T-helper 1 cell treated with Interleukin-12 subunit alpha and Interleukin-12 subunit beta and Interleukin-4 antibody, amounts not matched to agents 30 μg/mL and 1 μg/mL, for 36 hours (primary cell): ENCODE results near the gene ABHD16B.
"Not testable (repeated sequence)": the region's sequence is repeated elsewhere in the genome, so short reads cannot be mapped to it uniquely, and the experiment has no call there.

Source experiments
- H3K27ac Mint-ChIP-seq: one replicate; pipeline ENCODE4 v1.8.0; 2021; ENCODE audit warnings: mild to moderate bottlenecking, mixed read lengths
- H3K27me3 Mint-ChIP-seq: one replicate; pipeline ENCODE4 v1.8.0; 2021; ENCODE audit warnings: low read depth, mixed read lengths
- H3K36me3 Mint-ChIP-seq: one replicate; pipeline ENCODE4 v1.8.0; 2021; ENCODE audit warnings: low read depth, mixed read lengths
- H3K4me1 Mint-ChIP-seq: one replicate; pipeline ENCODE4 v1.8.0; 2021; ENCODE audit warnings: low read depth, mixed read lengths
- H3K4me3 Mint-ChIP-seq: one replicate; pipeline ENCODE4 v1.8.0; 2021; ENCODE audit warnings: mild to moderate bottlenecking, moderate library complexity, mixed read lengths
- H3K9me3 Mint-ChIP-seq: one replicate; pipeline ENCODE4 v1.8.0; 2021; ENCODE audit warnings: mixed read lengths

The ABHD16B gene

GRCh38 chr20:63874241-63874640, 12.9 kb downstream of the ABHD16B start:
- not testable (repeated sequence) for H3K27me3 Mint-ChIP-seq, H3K4me1 Mint-ChIP-seq, H3K9me3 Mint-ChIP-seq, H3K4me3 Mint-ChIP-seq
- peaks cover 22% of the 10 kb centered on the region for H3K36me3 Mint-ChIP-seq
- peak overlapping the region; percentile 20 for H3K27ac Mint-ChIP-seq

- H3K4me3 Mint-ChIP-seq = no peak overlapping the region
- no peaks in the 10 kb centered on the region for H3K27me3 Mint-ChIP-seq
- no peak overlapping the region for H3K27ac Mint-ChIP-seq
- peaks cover 19% of the 10 kb centered on the region for H3K36me3 Mint-ChIP-seq
- H3K9me3 Mint-ChIP-seq = no peaks in the 10 kb centered on the region
- peaks cover 7% of the 10 kb centered on the region for H3K4me1 Mint-ChIP-seq
Observed at GRCh38 chr20:63876489-63877036, 15.3 kb downstream of the ABHD16B start.

GRCh38 chr20:63877755-63878470, 16.6 kb downstream of the ABHD16B start:
- H3K4me1 Mint-ChIP-seq = peaks cover 7% of the 10 kb centered on the region
- no peaks in the 10 kb centered on the region for H3K27me3 Mint-ChIP-seq
- no peak overlapping the region for H3K27ac Mint-ChIP-seq
- no peak overlapping the region for H3K4me3 Mint-ChIP-seq
- H3K9me3 Mint-ChIP-seq = no peaks in the 10 kb centered on the region
- H3K36me3 Mint-ChIP-seq = peaks cover 17% of the 10 kb centered on the region

GRCh38 chr20:63878899-63879663, 17.8 kb downstream of the ABHD16B start:
- H3K9me3 Mint-ChIP-seq = no peaks in the 10 kb centered on the region
- H3K4me3 Mint-ChIP-seq = no peak overlapping the region
- no peak overlapping the region for H3K27ac Mint-ChIP-seq
- H3K27me3 Mint-ChIP-seq = no peaks in the 10 kb centered on the region
- H3K36me3 Mint-ChIP-seq = peaks cover 15% of the 10 kb centered on the region
- no peaks in the 10 kb centered on the region for H3K4me1 Mint-ChIP-seq

GRCh38 chr20:63880901-63881300, 19.6 kb downstream of the ABHD16B start:
- not testable (repeated sequence) for H3K4me1 Mint-ChIP-seq, H3K27ac Mint-ChIP-seq, H3K9me3 Mint-ChIP-seq, H3K4me3 Mint-ChIP-seq, H3K27me3 Mint-ChIP-seq
- H3K36me3 Mint-ChIP-seq = peaks cover 15% of the 10 kb centered on the region

GRCh38 chr20:63881451-63882226, 20.3 kb downstream of the ABHD16B start:
- H3K4me1 Mint-ChIP-seq = peaks cover 2% of the 10 kb centered on the region
- peaks cover 11% of the 10 kb centered on the region for H3K36me3 Mint-ChIP-seq
- no peaks in the 10 kb centered on the region for H3K9me3 Mint-ChIP-seq
- no peak overlapping the region for H3K4me3 Mint-ChIP-seq
- H3K27me3 Mint-ChIP-seq = no peaks in the 10 kb centered on the region
- H3K27ac Mint-ChIP-seq = no peak overlapping the region

GRCh38 chr20:63882257-63883200, 21.2 kb downstream of the ABHD16B start:
- Mint-ChIP-seq H3K27me3 (no peaks in the 10 kb centered on the region), H3K9me3 (no peaks in the 10 kb centered on the region), H3K4me3 (no peak overlapping the region), H3K36me3 (peaks cover 16% of the 10 kb centered on the region), H3K4me1 (peaks cover 2% of the 10 kb centered on the region), H3K27ac (no peak overlapping the region)

GRCh38 chr20:63883201-63883593, 21.9 kb downstream of the ABHD16B start:
- Mint-ChIP-seq H3K4me1 (peaks cover 2% of the 10 kb centered on the region), H3K27ac (no peak overlapping the region), H3K4me3 (no peak overlapping the region), H3K27me3 (no peaks in the 10 kb centered on the region), H3K9me3 (no peaks in the 10 kb centered on the region), H3K36me3 (peaks cover 17% of the 10 kb centered on the region)

- Mint-ChIP-seq H3K27me3 (no peaks in the 10 kb centered on the region), H3K4me1 (peaks cover 2% of the 10 kb centered on the region), H3K36me3 (peaks cover 23% of the 10 kb centered on the region), H3K27ac (no peak overlapping the region), H3K4me3 (no peak overlapping the region), H3K9me3 (no peaks in the 10 kb centered on the region)
Observed at GRCh38 chr20:63884506-63885263, 23.4 kb downstream of the ABHD16B start.

- no peak overlapping the region for H3K4me3 Mint-ChIP-seq
- no peak overlapping the region for H3K27ac Mint-ChIP-seq
- H3K9me3 Mint-ChIP-seq = no peaks in the 10 kb centered on the region
- peaks cover 29% of the 10 kb centered on the region for H3K36me3 Mint-ChIP-seq
- H3K4me1 Mint-ChIP-seq = peaks cover 2% of the 10 kb centered on the region
- H3K27me3 Mint-ChIP-seq = no peaks in the 10 kb centered on the region
Observed at GRCh38 chr20:63885264-63886053, 24.2 kb downstream of the ABHD16B start.

GRCh38 chr20:63886054-63886419, 24.7 kb downstream of the ABHD16B start:
- no peak overlapping the region for H3K27ac Mint-ChIP-seq
- peaks cover 2% of the 10 kb centered on the region for H3K4me1 Mint-ChIP-seq
- no peaks in the 10 kb centered on the region for H3K9me3 Mint-ChIP-seq
- no peak overlapping the region for H3K4me3 Mint-ChIP-seq
- peaks cover 30% of the 10 kb centered on the region for H3K36me3 Mint-ChIP-seq
- no peaks in the 10 kb centered on the region for H3K27me3 Mint-ChIP-seq

- H3K4me3 Mint-ChIP-seq = no peak overlapping the region
- H3K9me3 Mint-ChIP-seq = no peaks in the 10 kb centered on the region
- no peaks in the 10 kb centered on the region for H3K27me3 Mint-ChIP-seq
- H3K36me3 Mint-ChIP-seq = peaks cover 31% of the 10 kb centered on the region
- no peak overlapping the region for H3K27ac Mint-ChIP-seq
- H3K4me1 Mint-ChIP-seq = peaks cover 2% of the 10 kb centered on the region
Observed at GRCh38 chr20:63886921-63887320, 25.6 kb downstream of the ABHD16B start.
